GM21390 (cell line): ENCODE results near the gene BCOR.

Experiments
- ATAC-seq: cut with Tn5 transposase; IDR thresholded peaks from one replicate; pipeline ENCODE4 v1.9.1; 2021; ENCODE audit not compliant: unreplicated experiment

Gene BCOR

DNA sequence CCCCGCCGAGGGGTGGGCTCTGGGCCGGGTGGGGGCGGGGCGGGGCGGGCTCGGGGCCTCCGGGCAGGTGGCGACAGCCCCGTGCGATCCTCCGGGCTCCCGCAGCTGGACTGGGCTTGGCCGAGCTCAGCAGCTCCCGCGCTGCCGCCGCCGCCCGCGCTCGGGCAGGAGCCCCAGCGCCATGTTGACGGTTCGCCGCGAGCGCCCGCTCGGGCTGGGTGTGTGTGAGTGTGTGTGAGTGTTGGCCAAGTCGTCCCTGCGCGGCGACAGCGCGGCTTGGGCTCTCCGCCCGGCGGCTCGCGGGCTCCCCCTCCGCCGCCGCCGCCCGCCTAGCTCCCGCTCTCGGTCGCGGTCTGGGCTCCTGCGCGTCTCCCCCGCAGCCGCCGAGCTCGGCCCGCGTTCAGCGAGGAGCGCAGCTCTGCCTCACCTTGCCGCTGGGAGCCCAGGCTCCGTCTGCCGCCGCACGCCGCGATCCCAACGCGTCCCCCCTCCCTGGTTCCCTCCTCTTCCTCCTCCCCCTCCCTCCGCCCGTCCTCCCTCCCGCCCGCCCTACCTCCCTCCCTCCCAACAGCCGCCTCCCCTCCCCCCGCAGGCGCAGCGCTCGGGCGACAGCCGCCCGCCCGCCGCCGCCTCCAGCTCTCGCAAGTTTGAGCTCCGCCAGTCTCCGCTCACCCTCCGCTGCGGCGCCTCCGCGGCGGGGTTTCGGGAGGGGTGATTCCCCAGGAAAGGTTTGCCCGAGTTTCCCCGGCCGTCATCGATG is at the start of gene BCOR:
BCOR (minus strand) TSS at position 455 of the 760 bp plus-strand sequence. CDS start 20,029 bp downstream, outside the sequence.
- no peak for ATAC-seq

DNA sequence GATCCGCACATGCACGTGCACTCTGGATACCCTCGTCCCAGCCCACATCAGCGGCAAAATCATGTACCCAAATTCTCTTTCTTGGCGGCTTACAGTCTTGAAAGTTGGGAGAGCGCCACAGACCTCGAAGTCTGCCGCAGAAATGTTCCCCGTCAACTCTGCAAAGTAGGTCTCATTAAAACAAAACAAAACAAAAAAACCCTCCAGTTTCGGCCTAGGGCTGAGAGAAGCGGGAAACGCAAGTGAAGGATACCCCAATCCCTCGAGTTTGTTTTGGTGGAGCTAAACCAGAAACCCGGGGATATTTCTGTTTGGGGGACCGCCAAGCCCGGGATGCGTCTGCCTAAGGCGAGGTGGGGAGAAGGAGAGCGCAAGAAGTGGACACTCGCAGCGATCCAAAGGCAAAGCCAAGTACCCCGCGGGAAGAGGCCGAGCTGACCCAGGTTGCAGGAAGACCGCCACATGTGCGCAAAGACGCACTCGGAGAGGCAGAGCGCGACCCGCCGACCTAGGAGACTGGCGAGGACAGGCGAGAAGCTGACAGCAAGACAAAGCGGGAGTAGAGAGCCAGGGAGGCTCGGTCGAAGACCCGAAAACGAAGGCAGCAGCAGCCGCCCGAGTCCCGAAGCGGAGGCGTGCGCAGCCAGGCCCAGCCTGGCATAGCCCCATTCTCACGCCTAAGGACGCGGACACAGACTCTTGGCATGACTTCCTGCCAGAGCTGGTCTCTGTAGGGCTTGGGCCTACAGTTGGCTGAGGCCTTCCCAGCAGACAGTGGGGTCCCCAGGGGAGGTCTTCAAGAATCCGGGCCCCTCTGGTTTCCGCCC is 49.6 kb upstream of the BCOR start:
- ATAC-seq = no peak

DNA sequence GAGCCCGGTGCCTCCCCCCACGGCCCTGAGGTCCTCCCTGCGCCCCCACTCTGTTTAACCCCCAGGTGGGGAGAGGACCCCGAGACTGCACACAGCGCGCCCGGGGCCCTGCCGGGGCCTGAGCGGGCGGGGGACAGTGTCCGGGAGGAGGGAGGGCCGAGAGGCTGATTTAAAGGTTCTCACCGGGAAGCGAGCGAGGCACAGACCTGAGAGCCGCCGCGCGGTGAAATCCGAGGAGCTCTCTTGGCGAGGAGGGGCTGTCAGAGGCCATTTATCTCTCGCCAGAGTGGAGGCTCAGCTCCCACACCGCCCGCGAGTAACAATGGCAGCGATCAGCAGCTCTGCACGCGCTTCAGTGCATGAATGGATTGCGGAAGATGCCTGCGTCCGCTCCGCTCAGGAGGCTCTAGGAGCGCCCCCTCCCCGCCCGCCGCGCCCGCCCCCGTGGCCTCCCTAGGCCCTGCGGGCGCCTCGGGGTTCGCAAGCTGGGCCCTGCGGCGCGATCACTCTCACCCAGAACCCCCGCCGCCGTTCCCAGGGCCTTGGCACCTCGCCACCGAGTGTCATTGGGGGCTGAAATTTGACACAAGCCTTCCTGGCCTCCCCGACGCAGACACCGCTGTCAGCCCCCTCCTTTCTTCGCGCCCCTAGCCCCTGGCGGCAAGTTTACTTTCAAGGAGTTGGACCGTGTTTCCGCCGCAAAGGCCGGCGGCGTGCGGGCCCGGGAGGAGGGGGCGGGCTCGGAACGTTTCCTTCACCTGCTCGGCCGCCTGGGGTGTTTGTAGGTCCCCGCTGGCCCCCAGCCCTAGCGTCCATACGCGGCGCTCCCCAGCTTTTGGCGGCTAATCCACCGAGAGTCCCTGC is 48.7 kb upstream of the BCOR start:
- ATAC-seq = no peak

DNA sequence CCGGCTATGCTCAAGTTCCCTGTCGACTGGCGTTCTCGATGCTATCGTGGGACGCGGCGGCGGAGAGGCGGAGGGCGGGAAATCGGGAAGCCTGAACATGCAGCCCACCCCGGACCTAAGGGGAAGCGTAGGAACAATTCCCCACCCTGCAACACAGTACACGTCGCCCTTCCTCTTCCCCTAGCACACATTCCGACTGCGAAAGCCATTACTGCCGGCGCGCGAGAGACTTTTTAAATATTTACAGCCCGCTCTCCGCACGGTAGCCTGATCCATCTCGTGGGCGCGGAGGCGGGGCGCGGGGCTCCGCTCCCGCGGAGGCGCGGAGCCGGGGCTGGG is 48.1 kb upstream of the BCOR start:
- ATAC-seq = no peak

DNA sequence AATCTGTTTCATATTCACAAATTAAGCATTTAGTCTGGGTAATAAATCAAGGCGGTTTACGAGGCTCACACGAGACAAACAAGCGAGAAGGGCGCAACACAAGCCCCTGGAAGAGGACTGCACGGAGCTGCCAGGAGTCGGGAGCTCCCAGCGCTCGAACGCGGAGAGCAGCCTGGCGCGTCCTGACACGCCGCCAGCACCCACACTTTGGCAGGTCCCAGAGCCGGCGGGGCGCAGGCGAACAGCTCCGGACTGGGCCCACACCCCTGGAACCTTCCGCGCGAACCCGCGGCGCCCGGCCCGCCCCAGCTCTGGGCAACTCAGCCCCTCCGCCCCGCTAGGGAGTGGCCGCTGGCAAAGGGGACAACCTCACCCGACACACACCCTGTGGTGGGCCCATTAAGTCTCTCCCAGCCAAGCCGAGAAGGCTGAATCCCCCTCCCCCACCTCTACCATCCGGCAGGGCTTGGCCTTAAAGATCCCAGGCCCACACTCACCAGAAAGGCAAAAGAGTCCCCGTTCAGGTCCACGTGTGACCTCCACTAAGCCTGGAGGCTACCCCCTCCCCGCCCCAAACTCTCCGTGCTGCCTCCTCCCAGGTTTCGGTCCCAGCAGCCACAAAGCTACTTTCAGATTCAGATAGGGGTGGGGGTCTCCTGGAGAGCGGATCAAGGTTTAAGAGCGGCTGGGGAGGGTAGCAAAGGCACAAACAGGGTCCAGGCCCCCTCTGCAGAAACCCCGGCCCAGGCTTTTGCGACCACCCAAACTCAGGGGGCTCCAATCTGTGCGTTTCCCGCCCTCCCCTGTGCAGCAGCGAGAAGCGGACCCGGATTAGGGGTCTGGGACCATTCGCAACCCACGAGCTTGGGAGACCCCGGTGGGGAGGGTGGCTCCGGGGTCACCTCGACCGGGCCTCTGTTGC is 47.5 kb upstream of the BCOR start:
- no peak for ATAC-seq

DNA sequence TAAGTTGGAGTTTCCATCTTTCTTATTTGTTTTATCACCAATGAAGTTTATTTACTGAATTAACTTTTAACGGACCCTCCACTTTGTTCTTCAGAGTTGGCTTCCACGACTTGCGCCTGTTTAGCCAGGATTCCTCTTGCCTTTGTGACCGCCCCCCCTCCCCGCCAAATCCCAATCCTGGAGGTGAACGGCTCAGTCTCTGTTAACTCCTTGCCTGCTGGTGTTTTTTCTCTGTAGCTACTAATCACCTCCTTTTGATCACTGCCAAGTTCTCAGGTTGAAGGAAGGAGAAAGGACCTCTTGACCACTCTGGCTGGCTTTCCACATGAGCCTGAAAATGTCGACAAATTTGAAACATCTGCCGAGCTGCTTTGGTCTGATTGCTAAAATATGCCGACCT is 46.8 kb upstream of the BCOR start:
- no peak for ATAC-seq

DNA sequence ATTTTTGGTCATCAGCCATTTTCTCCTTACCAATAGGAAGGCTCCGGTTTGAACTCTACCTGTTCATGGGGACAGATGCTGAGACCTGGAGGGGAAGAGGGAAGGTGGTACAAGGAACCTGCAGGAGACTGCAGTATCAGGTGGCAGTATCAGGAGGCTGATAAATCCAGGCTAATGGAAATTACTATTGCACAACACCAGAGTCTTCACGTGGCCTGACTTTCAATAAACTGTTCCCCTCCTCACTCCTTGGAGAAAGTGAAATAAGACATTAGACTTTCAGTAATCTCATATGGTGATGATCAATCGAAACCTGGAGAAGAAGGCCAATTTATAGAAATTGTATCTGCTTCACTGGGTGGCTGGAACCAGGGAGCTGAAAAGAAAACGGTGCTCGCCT is 46.2 kb upstream of the BCOR start:
- ATAC-seq = no peak

DNA sequence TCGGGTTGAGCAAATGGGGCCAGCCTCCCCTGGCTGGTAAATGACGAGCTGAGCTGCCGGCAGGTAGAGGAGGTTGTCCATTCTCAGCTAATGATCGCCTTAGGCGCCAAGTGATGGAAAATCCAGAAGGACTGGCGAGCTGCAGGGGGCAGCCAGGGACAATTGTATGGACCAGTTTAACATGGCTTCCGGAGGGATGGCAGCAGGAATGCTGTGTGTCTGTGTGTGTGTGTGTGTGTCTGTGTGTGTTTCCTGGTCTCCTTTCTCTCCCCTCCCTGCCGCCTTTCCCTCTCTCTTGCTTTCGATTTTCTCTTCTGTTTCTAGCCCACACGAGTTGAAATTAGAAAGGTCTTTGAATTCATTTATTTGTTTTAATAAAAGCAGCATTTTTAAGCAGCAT is 45.2 kb upstream of the BCOR start:
- no peak for ATAC-seq

DNA sequence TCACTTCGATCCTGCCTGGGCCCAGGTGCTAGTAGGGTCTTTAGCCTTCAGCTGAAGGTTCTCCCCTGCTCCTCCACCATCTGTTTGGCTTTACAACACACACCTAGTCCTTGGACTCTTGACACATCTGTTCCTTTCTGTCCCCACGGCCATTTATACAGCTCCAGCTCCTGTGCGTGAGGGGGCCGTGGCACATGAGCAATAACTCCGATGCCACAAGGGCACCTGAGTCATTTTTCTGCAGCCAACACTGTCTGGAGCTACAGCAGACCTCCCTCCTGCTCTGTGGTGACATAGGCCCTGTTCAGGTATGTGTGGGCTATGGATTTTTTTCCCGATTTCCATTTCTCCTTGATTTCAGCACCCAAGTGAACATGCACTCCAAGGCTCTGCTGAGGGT is 44.7 kb upstream of the BCOR start:
- no peak for ATAC-seq

DNA sequence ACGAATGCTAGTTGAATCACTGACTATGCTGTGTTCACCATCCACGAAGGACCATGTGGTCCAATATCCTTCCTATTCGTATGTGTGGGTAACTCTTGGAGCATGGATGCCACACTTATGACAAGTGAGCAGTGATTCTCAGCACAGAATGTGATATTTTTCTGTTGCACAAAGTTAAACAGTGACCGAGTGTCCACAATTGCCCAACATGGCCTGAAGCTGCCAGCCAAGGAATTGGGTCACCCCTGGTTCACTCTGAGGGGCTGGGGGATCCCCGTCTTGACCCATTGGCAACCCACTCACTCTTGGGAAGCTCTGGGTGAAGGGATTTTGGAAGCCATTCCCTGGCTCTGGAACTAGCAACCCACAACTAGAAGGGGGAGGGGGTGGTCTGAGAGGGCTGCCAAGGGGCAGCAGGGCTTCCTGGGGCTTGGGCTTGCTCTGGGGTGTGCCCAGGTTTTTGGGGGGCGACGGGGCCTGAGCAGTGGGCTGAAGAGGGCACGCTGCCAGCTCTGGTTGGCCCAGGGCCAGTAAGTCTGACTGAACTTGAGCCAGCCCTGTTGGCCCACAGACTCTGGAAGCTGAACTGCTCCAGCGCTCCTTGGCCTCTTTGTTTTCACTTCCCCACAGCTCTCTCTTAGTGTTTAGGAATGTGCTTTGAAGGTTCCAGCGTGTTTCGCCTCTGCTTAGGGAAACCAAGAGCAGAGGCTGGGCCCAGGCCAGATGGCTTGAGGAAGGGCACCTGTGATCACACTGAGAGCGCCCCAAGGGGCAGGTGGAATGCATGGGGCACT is 43.1 kb upstream of the BCOR start:
- no peak for ATAC-seq

DNA sequence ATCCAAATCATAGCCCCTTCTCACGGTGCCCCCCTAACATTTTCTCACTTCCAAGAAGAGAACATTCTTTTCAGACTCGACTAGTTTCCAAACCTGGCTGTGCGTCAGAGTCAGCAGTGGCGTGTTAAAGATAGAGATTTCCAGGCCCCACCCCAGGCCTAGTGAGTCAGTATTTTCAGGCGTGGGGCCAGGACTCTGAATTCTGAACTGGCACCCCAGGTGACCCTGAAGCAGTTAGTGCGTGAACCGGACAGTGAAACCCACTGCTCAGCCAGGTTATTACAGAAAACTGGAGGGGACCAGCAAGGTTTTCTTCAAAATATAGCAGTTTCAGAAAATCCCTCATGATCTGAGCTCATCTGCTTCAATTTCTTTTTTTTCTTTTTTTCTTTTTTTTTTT is 35.0 kb upstream of the BCOR start:
- no peak for ATAC-seq

DNA sequence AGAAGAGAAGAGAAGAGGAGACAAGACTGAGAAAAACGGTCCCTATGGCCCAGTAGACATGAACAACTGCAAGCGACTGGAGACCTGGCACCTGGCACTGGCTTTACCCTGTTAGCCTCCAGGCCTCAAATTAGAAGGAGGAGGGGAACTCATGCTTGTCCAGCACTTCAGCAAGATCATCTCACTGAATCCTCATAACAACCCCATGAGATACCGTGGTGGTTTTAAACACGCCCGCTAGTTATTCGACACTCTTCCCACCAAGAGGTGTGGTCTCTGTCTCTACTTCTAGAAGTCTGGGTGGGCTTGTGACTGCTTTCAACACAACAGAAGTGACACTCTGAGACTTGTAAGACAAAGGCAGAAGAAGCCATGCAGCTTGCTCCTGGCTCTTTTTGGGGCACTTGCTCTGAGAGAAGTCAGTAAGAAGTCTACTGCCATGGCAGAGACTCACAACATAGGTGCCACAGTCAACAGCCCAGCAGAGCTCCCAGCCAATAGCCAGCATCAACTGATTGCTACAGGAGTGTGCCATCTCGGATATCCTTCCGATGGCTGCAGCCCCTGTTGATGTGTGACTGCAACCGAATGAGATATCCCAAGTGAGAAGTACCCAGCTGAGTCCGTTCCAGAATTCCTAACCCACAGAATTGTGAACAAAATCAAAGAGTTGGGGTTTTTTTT is 34.0 kb upstream of the BCOR start:
- no peak for ATAC-seq

DNA sequence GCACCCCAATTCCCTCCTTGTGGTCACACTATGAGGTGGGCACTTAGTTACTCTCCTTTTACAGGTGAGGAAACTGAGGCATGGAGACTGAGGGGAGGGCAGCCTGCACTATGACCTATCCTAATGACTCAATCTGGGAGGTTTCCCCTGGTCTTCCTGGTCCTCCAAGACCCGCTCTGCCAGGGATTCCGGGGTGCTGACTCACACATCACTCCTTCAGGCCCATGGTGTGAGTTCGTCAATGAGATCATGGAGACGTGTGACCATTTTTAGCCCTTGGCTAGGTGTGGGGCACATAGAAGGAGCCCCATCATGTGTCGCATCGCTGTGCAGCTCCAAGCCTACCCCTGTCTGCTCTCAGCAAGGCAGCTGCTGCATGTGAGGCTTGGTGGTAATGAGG is 32.4 kb upstream of the BCOR start:
- ATAC-seq = no peak

DNA sequence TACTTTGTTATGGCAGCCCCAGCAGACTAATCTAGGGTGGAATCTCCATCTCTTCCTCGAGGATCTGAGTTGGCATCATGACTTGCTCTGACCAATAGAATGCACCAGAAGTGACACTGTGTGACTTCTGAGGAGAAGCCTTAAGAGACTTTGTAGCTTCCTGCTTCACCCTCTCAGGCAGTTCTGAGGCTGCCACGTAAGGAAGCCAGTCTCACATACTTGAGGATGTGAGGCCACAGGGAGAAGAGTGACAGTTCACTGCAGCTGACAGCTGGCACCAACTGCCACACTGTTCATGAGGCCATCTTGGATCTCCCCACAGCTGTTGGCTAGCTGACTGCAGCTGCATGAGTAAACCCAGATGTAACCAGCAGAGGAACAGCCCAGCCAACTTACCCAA is 29.3 kb upstream of the BCOR start:
- no peak for ATAC-seq

DNA sequence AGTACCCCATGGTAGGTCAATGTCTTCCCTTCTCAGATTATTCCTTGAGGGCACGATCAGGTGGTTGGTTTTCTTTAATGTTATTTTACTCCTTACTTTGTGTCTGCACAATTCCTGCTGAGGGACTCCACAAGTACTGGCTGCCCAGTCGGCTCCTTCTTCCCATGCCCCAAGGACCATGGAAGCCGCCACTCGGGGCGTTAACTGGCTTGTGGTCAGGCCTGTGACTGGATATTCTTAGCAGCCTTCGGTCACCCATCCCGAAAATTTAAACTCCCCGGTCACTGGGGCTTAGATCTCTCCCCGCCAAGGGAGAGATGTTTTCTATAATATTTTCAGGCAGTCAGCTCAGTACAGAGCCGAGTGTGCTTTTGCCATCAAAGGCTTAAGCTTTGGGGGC is 24.7 kb upstream of the BCOR start:
- ATAC-seq = no peak

DNA sequence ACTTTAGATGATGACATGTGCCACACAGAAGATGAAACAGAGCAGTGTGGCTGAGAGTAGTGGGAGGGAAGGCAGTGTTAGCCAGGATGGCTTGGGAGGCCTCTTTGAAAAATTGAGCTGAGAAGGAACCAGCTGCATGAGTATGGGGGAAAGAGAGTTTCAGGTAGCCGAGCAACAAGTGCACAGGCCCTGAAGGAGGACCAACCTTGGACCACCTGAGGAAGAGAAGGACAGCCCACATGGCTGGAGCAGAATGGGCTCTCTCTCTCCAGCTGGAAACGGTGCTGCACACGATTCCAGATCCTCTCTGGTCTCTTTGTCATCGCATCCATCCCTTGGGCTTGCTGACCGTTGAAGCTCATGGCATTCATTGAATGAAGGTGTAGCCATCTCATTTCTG is 23.9 kb upstream of the BCOR start:
- no peak for ATAC-seq

DNA sequence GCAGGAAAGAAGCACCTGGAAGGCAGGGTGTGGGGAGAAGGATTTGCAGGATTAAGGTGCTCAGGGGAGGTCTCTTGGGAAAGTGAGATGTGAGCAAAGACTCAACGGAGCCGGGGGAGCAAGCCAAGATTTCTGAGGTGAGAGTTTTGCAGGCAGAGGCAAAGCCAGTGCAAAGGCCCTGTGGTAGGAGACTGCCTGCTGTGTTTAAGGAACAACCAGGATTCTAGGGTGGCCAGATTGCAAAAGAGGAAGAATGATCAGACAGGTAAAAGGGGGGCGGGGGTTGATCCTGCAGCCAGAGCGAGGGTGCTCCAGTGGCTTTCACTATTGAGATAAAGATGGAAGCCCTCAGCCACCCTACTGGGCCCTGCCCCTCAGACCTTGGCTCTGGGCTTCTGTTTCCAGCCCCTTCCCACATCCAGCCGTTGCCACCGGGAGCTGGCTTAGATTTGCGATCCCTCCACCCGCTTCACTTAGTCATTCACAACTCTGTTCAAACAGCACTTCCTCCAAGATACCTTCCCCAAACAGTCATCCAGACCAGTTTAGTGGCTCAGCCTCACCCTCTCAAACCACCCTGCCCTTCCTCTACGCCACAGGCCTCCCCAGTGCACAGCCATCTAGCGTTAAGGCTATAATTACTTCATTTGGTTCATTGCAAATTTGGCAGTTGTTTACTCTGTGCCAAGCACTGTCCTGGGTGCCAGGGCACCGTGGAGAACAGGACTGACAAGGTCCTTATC is 23.3 kb upstream of the BCOR start:
- ATAC-seq = no peak

DNA sequence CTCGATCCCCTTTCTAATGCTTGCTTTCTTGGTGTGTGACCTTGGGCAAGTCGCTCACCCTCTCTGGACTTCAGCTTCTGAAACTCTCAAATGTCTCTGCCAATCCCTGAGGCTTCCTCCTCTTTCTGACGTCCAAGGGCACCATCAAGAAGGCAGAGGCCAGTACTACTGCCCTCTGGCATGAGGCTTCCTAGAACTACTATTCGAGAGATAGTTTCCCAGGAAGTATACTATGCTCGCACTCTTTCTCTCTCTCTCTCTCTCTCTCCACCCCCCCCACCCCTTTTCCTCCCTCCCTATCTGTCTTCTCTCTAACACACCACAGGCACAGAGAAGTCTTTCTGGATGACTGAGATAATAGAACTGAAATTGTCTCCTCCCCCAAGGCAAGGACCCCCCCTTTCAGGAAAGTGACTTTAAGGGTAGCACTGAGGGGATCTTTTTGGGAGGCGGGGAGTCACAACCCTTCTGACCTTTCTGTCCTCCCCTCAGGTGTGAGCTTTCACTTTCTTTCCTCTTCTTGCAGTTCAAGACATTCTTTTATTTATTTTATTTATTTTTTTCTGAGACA is 20.0 kb upstream of the BCOR start:
- no peak for ATAC-seq
